HL-60/S4 (cell line): Measurements from ENCODE around the gene DHRS3.

Source experiments
- in situ Hi-C: fragments of 300-500 bp; cut with MboI; formaldehyde crosslinking; loops from 2 replicates; pipeline ENCODE4 v1.14.3; 2022; ENCODE audit warnings: low sequenced_read_pairs

The DHRS3 gene

DNA sequence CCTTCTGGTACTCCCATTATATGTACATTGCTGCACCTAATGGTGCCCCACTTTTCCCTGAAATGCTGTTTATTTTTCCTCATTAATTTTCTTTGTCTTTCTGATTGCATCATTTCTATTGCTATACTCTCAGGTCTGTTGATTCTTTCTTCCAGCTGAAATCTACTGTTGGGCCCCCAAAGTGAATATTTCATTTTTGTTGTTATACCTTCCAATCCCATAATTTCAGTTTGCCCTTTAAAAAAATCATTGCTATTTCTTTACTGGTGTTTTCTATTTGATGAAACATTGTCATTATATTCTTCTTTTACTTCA, 22.9 kb upstream of the DHRS3 start:
- in situ Hi-C loops: loop anchor here (25.0 kb wide), 2 partner anchors 329 to 529 kb away; no protein-coding TSS in a partner anchor

DNA sequence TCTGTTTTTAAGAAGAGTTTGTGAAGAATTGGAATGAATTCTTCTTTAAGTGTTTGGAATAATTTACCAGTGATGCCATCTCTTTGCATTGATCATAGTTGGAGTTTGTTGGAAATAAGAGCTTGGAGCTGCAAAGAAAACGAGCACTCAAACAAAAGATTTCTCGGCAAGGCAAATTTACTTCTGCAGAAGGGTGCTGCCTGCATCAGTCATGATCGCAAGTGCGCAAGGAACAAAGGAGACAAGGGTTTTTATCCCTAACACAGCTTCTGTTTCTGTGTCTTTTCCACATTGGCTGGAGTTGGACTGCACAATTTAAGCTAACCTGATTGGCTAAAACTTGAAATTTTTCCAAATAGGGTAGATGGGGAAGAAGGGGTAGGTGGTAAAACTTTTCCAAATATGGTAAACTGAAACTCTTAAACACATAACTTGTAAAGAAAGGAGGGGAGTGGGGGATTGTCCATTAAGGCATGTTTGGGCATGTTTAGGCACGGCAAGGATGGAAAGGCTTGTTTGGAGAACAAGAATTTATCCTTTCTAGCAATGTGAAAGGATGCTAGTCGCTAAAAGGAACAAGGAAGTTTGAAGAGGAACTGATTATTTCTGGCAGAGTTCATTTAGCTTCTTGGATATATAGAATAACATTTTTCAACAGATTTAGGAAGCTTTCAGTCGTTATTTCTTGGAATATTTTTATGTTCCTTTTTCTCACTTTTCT, 22.4 kb upstream of the DHRS3 start:
- in situ Hi-C loops: loop anchor here (25.0 kb wide), 2 partner anchors 328 to 528 kb away; no protein-coding TSS in a partner anchor

DNA sequence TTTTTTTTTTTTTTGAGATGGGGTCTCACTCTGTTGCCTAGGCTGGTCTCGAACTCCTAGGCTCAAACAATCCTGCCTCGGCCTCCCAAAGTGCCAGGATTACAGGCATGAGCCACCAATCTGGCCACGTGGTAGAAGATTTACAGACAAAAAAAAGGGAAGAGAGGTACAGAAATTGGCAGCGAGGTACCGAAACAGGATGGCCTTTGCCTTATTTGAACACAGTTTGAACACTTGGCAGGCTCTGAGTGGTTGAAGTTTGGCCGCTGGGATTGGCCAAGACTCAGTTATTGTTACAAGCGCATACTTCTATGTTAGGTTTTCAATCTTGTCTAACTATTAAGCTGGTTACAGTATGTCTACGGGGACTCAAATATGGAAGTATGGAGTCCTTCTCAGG, 19.7 kb upstream of the DHRS3 start:
- in situ Hi-C loops: loop anchor here (25.0 kb wide), 2 partner anchors 325 to 525 kb away; no protein-coding TSS in a partner anchor

DNA sequence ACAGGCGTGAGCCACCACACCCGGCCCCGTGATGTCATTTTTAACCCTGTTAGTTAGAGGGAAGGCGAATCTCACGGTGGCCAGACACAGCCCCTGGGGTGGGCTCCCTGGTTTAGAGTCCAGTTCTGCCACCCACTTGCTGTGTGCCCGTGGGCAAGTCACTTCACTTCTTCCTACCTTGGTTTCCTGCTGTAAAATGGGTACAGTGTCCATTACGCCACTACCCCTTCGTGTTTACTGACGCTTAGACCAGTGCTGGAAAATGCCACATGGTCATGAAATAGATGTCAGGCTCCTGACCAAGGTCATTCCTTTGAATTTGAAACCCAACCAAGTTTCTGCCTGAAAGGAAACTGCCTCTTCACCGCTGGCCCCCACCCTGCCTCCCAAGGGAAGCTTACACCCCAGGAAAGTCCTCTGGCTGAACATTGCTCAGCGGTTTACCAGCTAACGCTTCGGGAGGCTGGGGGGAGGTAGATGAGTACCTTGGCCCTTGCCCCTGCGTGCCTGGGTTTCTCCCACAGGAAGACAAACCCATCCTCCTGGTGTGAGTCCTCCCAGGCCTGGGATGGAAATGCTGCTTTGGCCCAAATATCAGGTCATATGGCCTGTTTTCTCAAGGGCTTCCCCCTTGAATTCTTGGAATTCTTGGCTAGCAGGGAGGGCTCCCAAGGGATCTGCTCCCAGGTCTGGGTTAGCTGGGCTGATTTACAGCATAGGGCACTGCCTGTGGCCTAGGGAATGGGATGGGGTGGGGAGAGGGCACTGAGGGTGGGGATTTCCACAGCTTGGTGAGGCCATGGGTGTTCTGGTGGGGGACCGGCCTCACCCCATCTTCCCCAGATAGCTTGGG, 18.3 kb upstream of the DHRS3 start:
- in situ Hi-C loops: loop anchor here (25.0 kb wide), 2 partner anchors 324 to 524 kb away; no protein-coding TSS in a partner anchor

DNA sequence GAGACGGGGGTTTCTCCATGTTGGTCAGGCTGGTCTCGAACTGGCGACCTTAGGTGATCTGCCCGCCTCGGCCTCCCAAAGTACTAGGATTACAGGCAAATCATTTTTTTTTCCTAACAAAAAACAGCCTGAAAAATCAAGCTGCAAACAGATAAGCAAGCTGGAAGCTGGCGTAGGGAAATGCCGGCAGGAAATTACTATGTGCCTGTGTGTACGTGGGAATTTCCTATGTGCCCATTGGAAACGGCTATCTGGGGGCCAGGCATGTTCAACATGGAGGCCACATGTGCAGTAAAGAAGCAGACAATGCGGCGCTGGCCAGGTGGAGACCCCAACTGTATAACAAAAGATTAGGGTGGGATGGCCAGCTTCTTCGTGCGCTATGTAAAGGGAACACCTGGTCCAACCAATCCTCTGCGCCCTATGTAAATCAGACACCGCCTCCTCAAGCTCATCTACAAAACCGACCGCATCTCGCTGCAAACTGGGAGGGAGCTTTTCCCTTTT, 16.7 kb upstream of the DHRS3 start:
- in situ Hi-C loops: loop anchor here (25.0 kb wide), 2 partner anchors 322 to 522 kb away; no protein-coding TSS in a partner anchor

DNA sequence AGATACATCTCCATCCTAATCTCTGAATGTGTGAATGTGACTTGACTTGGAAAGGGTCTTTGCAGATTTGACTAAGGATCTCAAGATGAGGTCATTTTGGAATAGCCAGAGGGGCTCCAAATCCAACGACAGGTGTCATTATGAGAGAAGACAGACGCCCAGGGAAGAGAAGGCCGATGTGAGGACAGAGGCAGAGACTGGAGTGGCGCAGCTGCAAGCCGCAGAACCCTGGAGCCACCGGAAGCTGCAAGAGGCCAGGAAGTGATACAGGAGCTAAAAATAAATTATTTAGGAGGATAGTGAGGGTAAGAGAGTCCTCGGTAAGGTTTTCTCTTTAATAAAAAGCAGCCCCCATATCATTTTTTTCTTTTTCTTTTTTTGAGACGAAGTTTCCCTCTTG, 16.1 kb upstream of the DHRS3 start:
- in situ Hi-C loops: loop anchor here (25.0 kb wide), 2 partner anchors 322 to 522 kb away; no protein-coding TSS in a partner anchor

DNA sequence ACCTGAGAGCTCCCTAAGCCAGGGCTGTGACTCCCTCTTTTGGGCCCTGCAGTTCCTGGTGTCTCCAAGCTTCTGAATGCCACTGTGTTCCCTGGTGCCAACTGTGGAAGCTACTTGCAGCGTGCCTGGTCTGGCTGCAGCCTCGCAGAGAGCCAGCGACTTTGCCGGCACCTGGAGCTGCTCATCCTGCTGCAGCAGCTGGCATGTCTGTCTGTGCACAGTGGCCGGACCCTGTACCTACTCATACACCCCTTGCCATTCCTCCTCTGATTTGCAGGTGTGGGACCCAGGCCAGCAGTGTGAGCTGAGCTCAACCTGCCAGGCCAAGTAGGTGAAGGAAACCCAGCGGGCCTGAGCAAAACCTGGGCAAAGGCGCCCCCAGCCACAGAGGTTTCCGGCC, 13.6 kb upstream of the DHRS3 start:
- in situ Hi-C loops: loop anchor here (25.0 kb wide), 2 partner anchors 319 to 519 kb away; no protein-coding TSS in a partner anchor

DNA sequence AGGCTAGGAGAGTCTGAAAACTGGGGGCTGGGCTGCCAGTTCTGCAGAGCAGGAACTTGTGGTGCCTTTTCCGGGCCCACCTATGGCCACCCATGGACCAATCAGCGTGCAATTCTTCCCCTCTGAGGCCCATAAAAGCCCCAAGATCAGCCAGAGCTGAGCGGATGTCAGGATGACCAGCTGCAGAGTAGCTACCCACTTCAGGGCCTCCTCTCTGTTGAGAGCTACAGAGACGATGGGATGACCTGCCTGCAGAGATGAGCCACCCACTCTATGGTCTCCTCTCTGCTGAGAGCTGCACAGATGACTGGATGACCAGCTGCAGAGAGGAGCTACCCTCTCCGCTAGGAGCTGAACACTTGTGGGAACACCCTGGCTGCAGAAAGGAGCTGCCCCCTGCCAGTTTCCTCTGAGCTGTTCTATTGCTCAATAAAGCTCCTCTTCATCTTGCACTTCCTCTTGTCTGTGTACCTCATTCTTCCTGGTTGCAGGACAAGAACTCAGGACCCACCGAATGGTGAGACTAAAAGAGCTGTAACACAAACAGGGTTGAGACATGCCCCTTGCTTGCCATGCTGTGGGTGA, 13.0 kb upstream of the DHRS3 start:
- in situ Hi-C loops: loop anchor here (25.0 kb wide), 2 partner anchors 319 to 519 kb away; no protein-coding TSS in a partner anchor

DNA sequence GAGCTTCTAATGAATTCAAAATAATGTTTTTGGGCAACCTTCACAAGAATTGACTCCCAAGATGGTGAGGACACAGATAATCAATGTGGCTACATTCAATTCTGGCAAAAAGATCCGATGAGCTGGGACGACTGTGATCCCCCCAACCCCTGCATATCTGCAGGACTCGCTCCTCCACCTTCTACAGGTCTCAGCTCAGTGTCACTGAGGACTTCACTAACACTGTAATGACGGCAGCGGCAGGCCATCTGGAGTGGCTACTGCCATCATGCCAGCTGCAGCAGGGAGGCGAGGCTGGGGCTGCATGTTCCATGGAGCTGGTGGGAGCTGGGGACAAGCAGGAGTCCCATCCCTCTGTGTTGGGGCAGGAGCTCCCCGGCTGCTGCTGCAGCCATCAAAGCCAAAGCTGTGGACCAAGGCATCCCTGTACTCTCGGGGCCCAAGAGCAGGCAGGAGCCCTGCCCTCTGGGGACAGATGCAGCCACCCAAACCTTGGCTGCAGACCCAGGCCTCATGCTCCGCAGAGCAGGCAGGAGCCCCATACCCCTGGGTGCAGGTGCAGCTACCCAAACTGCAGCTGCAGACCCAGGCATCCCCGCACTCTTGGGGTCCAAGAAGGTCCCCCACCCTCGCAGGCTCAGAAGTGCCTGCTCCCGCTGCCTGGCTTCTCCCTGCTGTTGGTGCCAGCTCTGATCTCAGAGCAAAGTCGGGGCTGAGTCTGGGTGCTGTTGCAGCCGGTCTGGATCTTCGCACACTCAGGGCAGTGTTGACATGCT, 12.2 kb upstream of the DHRS3 start:
- in situ Hi-C loops: loop anchor here (25.0 kb wide), 2 partner anchors 318 to 518 kb away; no protein-coding TSS in a partner anchor

DNA sequence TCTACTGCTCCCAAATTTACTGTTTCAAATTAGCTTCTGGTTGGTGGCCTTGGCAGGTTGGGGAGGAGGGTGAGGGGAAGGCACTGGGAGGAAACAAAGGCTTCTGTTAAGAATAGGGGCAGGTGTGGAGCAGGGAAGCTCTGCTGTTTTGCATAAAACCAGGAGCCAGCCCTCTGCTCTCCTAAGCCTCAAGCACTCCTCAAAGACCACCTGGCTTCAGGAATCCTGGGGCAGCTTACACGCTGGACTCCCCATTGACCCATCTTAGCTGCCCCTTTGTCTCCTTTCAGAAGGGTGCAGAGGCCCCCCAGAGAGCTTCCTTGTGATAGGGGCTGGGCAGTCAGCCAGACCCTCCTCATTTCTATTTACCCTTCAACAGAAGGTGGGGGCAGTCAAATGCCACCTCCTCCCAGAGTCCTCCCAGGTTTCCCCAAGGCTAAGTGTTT, 11.5 kb upstream of the DHRS3 start:
- in situ Hi-C loops: loop anchor here (25.0 kb wide), 2 partner anchors 317 to 517 kb away; no protein-coding TSS in a partner anchor

DNA sequence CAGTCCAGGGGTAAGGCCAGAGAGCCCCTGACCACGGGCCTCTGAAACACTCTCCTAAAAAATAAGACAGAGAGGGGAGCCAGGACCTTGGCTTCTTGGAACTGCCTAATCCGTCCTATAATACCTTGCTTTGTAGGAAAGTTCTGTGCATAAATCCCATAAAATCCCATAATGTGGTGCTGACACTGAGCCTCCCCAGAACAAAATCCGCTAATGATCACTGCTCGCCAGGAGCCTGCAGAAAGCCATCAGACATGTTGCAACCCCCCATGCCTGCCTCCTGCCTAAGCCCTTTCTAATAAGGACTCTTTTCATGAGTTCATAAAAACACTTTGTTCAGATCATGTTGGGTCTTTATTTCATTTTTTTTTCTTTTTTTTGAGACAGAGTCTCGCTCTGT, 9.3 kb upstream of the DHRS3 start:
- in situ Hi-C loops: loop anchor here (25.0 kb wide), 2 partner anchors 315 to 515 kb away; no protein-coding TSS in a partner anchor

DNA sequence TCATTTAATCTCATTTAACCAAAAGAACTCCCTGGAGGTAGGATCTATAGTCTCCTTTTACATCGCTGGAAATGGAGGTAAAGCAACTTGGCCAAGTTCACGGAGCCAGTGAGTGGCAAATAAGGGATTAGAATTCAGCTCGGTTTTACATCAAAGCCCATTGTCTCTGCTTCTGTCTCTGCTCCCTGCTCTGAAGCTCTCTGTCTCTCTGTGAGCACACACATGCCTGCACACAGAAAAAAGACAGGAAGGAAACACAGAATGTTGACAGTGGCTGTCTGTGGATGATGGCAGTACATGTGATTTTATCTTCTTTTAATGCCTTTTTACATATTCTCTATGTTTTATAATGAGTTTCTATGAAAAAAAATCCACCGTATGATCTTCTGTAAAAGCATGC, 8.9 kb upstream of the DHRS3 start:
- in situ Hi-C loops: loop anchor here (25.0 kb wide), 2 partner anchors 315 to 515 kb away; no protein-coding TSS in a partner anchor

DNA sequence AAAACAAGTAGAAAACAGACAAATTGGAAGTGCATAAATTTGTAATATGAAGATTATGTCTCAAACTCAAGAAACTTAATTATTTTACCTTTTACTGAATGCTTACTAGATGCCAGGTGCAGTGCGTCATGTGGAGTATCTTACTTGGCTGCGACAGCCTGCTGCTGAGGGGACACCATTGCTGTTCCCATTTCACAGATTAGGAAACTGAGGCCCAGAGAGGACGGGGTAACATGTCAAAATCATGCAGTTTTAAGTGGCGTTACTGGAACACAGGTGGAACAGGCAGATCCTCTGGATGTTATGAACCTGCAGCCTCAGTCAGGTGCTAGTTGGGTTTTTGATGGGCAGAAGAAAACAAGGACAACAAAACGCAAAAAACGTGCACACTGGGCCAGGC, 7.3 kb upstream of the DHRS3 start:
- in situ Hi-C loops: loop anchor here (25.0 kb wide), 2 partner anchors 313 to 513 kb away; no protein-coding TSS in a partner anchor

DNA sequence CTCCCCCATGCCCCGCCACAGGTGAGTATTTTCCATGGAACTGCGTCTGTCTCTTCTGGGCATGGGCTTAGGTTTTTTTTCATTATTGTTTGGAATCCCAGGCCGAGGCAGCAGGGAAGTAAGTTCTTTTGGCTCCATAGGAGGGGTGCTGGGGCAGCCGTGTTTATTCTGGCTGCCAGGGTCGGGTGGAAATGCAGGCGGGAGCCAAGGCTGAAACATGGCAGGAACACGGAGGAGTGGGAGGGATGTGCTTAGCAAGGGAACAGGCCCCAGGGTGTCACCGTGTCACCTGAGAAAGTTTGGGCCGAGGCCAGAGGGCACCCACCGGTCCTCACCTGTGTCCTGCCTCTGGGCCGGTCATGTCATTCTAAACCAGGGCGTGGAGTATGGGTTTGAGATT, 4.5 kb upstream of the DHRS3 start:
- in situ Hi-C loops: no loop called here

DNA sequence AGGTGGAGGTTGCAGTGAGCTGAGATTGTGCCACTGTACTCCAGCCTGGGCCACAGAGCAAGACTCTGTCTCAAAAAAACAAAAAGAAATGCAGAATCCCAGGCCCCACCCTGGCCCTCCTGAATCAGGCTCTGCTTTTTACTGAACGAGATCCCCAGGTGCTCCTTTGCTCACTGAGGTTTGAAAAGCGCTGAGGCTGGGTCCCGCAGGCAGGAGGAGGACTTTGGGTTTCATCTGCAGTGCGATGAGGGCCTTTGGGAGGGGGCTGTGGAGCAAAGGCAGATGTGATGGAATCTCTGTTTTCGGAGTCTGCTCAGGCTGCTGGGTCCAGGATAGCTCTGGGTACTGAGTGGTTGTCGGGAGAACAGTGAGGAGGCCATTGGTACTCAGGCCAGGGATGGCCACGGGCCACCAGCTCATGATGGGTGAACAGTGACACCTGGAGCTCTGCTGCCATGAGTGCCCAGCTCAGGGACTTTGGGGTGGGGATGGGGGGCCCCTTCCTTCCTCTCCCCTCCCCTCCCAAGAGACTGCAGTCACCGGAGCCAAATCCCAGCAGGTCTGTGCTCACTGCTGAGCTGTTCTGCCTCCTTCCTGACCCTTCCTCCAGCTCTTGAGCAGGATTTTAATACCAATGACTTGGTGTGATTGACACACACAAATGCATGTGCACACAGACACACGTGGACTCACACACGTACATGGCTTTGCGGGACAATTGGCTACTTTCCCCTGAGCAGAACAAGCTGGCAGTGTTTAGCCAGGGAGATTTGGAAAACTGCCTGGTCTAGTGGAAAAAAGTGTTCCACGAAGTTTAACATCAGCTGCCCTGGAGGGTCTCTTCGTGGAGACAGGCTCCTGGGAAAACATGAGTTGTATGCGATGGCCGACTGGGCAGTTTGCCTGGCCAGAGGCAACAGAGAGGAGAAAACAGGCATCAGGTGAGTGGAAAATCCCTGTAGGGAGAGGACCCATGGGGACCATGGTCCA, 3.6 kb upstream of the DHRS3 start:
- in situ Hi-C loops: no loop called here

DNA sequence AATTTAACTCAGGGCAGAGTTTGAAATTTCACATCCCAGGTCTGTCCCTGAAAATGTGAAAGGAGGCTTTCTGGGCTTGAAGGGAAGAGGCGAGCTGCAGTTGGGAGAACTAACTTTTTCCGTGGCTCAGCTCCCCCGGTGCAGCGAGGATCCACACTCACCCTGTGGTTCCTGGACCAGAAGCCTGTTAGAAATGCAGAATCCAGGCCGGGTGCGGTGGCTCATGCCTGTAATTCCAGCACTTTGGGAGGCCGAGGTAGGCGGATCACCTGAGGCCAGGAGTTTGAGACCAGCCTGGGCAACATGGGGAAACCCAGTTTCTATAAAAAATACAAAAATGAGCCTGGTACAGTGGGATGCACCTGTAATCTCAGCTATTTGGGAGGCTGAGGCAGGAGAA, 2.9 kb upstream of the DHRS3 start:
- in situ Hi-C loops: no loop called here

DNA sequence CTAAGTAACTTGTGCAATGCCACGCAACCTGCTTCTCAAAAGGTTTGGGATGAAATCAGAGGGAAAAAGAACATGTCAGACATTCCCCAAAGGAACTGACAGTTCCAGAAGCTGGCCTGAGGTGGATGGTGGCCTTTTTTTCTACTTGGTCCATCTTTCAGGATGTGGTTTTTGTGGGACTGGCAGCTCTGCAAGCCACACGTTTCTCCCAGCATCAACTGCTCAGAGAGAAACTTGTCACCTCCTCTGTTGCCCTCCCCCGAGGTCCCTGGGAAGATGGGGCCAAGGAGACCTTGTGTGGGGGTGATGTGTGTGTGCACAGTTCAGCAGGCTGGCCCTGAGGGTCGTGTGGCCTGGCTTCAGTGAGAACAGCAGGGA, 2.5 kb upstream of the DHRS3 start:
- in situ Hi-C loops: no loop called here

DNA sequence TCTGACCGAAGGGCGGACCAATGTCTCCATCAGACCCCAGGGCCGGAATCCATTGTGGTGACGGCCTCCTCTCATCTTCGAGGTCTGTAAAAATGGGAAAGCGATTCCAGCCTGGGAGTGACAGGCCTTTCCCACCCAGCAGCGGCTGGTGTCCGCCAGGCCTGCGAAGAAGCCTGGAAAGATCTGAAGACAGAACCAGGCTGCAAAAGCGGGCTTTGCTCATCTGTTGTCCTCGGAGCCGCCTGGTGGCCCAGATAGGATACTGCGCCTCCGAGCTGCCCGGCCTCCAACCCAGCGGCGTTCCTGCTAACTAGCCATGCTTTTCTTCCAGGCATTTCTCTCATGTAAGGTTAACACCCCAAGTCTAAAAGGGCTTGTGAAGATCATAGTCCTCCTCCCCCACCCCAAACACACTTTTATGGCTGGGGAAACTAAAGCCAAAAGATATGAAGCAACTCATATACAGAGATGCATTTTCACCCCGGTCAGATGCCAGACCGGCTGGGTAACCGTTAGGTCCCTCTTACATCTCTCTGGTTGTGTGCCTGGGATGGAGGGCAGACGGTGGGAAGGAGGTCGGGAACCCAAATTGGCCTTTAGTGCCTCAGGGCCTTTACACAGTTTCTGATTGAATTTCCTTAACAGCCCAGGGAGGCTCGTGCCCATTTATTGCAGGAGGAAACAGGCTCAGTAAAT, 1.9 kb upstream of the DHRS3 start:
- in situ Hi-C loops: loop anchor here (10.0 kb wide), 1 partner anchor 405 kb away; no protein-coding TSS in a partner anchor
